Chondrocyte (in vitro differentiated cells): ENCODE results near the gene SLC38A8. TPM values are rescaled to one million over a fixed set of nuclear protein-coding genes. Genes with fewer than 3 reads are reported as not detected.
A peak's percentile ranks its signal among the peaks of the same experiment; 100 is the strongest.

Experiments used
- DNase-seq: peaks from one replicate; pipeline ENCODE4 v3.0.0; 2021; ENCODE audit warnings: mixed read lengths, low spot score
- H3K27ac Mint-ChIP-seq: one replicate; pipeline ENCODE4 v1.8.0; 2021; ENCODE audit warnings: mild to moderate bottlenecking, moderate library complexity, mixed read lengths; ENCODE audit not compliant: unreplicated experiment
- H3K27me3 Mint-ChIP-seq: 2 replicates; pipeline ENCODE4 v1.8.0; 2021; ENCODE audit warnings: low read depth, mixed read lengths
- H3K36me3 Mint-ChIP-seq: 2 replicates; pipeline ENCODE4 v1.8.0; 2021; ENCODE audit warnings: low read depth, mixed read lengths
- H3K4me1 Mint-ChIP-seq: 2 replicates; pipeline ENCODE4 v1.8.0; 2021; ENCODE audit warnings: low read depth, mild to moderate bottlenecking, mixed read lengths
- H3K4me3 Mint-ChIP-seq: one replicate; pipeline ENCODE4 v1.8.0; 2021; ENCODE audit warnings: mild to moderate bottlenecking, moderate library complexity, mixed read lengths; ENCODE audit not compliant: unreplicated experiment
- H3K9me3 Mint-ChIP-seq: 2 replicates; pipeline ENCODE4 v1.8.0; 2021; ENCODE audit warnings: low read depth, mixed read lengths
- total RNA-seq: library from RNA; stranded (reverse); gene quantifications from 3 replicates; pipeline ENCODE4 v1.2.1, GENCODE V29; 2021
- TF ChIP-seq, protein P1 (sequence below): fragments of 200-600 bp; sonication (generic); IDR thresholded peaks from 2 replicates; pipeline ENCODE4 v1.5.0; 2021; ENCODE audit warnings: antibody characterized with exemption, mild to moderate bottlenecking, moderate library complexity

The SLC38A8 gene
- total RNA-seq, 1 donor from 2014 or later, result not detected

DNA sequence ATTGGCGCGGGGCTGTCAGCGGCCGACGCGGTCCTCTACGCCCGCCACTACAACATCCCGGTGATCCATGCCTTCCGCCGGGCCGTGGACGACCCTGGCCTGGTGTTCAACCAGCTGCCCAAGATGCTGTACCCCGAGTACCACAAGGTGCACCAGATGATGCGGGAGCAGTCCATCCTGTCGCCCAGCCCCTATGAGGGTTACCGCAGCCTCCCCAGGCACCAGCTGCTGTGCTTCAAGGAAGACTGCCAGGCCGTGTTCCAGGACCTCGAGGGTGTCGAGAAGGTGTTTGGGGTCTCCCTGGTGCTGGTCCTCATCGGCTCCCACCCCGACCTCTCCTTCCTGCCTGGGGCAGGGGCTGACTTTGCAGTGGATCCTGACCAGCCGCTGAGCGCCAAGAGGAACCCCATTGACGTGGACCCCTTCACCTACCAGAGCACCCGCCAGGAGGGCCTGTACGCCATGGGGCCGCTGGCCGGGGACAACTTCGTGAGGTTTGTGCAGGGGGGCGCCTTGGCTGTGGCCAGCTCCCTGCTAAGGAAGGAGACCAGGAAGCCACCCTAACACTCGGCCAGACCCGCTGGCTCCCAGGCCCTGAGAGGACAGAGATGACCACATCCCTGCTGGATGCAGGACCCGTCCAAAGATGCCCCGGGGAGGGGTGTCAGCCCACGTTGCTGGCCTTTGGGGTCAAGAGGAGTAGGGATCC, 77.0 kb downstream of the SLC38A8 start:
- peaks cover 2% of the 10 kb centered on the region for H3K27me3 Mint-ChIP-seq

DNA sequence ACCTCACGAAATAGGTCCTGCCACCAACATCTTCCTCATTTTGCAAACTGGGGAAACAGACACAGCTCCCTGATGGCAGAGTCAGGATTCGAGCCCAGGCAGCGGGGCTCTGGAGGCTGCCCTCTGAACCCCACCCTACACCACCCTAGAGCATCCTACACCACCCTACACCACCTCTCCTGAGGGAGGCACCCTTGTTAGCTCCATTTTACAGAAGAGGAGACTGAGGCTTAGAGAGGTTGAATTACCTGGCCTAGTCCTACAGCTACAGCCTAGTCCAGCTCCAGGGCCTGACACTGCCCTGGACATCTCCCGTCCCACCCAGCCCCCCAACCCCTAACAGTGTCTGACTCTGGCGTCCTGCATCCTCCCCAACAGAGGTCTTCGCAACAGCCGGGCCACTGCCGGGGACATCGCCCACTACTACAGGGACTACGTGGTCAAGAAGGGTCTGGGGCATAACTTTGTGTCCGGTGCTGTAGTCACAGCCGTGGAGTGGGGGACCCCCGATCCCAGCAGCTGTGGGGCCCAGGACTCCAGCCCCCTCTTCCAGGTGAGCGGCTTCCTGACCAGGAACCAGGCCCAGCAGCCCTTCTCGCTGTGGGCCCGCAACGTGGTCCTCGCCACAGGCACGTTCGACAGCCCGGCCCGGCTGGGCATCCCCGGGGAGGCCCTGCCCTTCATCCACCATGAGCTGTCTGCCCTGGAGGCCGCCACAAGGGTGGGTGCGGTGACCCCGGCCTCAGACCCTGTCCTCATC, 77.7 kb downstream of the SLC38A8 start:
- TF ChIP-seq, protein P1, sequence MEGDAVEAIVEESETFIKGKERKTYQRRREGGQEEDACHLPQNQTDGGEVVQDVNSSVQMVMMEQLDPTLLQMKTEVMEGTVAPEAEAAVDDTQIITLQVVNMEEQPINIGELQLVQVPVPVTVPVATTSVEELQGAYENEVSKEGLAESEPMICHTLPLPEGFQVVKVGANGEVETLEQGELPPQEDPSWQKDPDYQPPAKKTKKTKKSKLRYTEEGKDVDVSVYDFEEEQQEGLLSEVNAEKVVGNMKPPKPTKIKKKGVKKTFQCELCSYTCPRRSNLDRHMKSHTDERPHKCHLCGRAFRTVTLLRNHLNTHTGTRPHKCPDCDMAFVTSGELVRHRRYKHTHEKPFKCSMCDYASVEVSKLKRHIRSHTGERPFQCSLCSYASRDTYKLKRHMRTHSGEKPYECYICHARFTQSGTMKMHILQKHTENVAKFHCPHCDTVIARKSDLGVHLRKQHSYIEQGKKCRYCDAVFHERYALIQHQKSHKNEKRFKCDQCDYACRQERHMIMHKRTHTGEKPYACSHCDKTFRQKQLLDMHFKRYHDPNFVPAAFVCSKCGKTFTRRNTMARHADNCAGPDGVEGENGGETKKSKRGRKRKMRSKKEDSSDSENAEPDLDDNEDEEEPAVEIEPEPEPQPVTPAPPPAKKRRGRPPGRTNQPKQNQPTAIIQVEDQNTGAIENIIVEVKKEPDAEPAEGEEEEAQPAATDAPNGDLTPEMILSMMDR, result no peak
- no peak overlapping the region for H3K27ac Mint-ChIP-seq
- peak; percentile 92 for DNase-seq
- H3K9me3 Mint-ChIP-seq, result no peaks in the 10 kb centered on the region
- peaks cover 2% of the 10 kb centered on the region for H3K27me3 Mint-ChIP-seq
- H3K4me3 Mint-ChIP-seq, result no peak overlapping the region
- H3K36me3 Mint-ChIP-seq, result peaks cover 3% of the 10 kb centered on the region
- H3K4me1 Mint-ChIP-seq, result peaks cover 3% of the 10 kb centered on the region

More for the DNA sequence above, 77.0 kb downstream of the SLC38A8 start:
- Mint-ChIP-seq H3K9me3 (no peaks in the 10 kb centered on the region), H3K4me3 (no peak overlapping the region), H3K36me3 (peaks cover 2% of the 10 kb centered on the region), H3K27ac (no peak overlapping the region), H3K4me1 (peaks cover 3% of the 10 kb centered on the region)
- peak; percentile 92 for DNase-seq
- TF ChIP-seq, protein P1, result no peak

DNA sequence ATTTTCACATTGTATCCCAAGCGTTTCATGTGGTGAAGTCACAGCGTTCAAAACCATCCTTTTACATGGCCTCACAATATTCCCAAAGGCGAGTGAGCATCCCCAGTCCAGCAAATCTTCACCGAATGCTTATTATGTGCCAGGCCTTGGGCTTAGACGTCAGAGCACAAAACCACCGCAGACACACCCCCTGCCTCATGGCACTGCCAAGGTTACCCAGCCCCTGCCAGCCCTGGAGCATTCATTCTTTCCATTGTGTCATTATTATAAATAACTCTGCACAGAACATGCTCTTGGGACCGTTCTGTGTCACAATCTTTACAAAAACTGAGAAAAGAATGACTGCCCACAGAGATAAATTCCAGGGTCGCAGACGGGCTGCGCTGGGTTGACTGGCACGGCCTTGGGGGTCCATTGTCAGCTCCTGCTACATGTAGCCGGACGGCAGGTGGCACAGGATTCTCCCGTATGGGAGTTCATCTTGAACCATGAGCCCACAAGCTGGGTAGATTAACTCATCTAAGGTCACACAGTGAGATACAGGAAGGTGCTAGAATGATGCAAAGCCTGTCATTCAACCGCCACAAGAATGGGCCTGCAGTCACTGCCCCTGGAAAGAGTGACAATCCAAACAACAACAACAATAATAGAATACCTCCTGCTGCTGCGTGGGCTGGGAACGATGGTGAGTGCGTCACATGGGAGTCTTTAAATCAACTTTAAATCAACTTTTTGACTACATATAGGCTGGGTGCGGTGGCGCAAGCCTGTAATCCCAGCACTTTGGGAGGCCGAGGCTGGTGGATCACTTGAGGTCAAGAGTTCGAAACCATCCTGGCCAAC, 79.1 kb downstream of the SLC38A8 start:
- no peaks in the 10 kb centered on the region for H3K27me3 Mint-ChIP-seq
- peaks cover 3% of the 10 kb centered on the region for H3K4me1 Mint-ChIP-seq
- no peak overlapping the region for H3K4me3 Mint-ChIP-seq
- peak; percentile 47 for DNase-seq
- H3K27ac Mint-ChIP-seq, result no peak overlapping the region
- peaks cover 6% of the 10 kb centered on the region for H3K36me3 Mint-ChIP-seq
- TF ChIP-seq, protein P1, result no peak
- H3K9me3 Mint-ChIP-seq, result no peaks in the 10 kb centered on the region

DNA sequence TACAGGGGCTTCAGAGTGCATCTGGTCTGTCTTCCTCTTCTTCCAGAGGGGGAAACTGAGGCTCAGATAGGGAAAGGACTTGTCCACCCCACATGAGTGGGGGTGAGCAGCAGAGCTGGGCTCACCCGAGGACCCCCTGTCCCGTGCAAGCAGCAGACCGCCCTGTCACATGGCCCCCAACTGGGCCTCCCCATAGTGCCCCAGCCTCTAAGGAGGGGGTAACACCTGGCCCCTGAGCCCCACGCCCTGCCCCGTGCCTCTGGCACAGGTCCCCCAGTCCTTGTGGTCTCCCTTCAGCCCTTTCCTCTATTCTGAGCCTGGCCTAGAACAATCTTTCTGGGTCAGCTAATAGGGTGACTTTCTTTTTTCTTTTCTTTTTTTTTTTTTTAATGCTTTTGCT, 81.0 kb downstream of the SLC38A8 start:
- H3K4me3 Mint-ChIP-seq, result no peak overlapping the region
- no peak for DNase-seq
- H3K4me1 Mint-ChIP-seq, result no peaks in the 10 kb centered on the region
- H3K36me3 Mint-ChIP-seq, result peaks cover 6% of the 10 kb centered on the region
- no peaks in the 10 kb centered on the region for H3K9me3 Mint-ChIP-seq
- H3K27me3 Mint-ChIP-seq, result no peaks in the 10 kb centered on the region
- TF ChIP-seq, protein P1, result no peak
- no peak overlapping the region for H3K27ac Mint-ChIP-seq
